ENCODE results near the gene TIGAR.

The TIGAR gene

DNA sequence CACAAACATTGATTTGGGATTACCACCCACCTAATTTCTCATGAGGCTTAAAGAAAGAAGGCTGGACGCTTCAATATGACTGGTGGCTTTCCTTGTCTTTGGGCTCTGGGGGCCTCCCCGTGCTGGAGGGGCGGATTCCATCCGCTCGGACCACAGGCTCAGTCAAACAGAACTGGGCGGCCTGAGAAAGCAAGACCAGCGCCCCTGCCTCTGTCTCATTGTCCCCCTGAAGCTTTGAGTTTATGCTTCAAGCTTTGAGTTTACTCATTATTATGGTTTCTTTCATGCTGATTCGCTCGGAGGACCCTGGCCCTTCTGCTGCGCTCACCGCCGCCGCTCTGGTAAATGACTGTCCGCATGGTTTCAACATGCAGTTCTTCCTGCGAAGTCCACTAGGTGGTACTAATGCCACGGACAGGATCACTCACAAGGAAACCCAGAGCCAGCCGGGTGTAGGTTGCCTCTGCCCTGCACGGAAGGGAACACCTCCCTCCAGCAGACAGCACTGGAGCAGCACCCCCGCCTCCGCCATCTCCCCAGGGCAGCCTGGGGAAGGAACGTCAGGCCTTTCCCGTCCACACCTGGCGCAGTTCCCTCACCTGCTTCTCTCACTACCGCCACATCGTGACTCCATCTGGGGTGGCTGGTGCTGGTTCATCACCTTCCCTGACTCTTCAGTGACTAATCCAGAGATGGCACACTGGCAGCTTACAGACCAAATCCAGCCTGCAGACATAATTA lies 13.2 kb upstream of the TIGAR start:
- DNase-seq (ENCODE audit: low spot score): peak; percentile 78

DNA sequence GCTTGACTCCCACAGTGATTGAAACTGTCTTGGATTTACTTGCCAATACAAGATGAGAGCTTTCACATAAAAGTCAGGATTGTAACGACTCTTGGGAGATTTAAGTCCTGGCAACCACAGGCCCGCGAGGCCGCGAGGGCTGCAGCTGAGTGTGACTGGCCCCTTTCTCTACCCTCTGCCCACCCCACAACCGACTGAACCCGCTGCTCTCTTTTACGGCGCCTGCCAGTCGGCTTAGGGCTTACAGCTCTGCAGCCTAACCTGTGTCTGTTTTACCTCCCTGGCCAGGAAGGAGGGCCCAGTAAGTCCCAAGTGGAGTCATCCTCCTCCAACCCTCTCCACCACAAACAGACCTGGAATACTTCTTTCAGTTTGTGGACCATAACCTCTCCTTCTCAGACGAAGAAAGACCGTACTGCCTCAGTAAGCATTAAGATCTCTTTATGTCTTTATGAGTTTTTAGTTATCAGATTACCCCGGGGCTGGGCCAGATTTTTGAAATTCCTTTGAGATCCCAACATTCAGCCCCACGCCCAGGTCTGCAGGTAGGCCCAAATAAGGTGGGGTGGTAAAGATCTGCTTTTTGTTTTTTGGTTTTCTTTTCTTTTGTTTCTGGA lies 12.6 kb upstream of the TIGAR start:
- DNase-seq (ENCODE audit: low spot score): no peak

DNA sequence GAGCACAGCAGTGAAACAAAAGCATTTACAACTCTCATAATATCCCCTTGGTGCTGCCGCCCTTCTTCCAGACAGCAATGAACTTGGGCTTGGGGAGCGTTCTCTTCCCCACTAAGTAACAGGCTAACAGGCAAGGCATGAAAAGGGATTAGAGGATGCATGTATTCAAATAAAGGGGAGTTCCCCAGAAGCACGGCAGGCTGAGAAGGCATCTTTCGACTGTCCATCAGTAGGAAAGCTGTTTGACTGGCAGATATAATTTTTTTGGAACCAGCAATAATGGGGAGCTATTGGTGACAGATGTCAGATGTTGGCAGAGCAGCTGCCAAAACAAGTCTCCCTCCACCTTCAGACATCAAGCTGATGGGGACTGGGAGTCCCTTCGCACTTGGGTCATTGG lies 9.2 kb upstream of the TIGAR start:
- no peak for DNase-seq (ENCODE audit: low spot score)

DNA sequence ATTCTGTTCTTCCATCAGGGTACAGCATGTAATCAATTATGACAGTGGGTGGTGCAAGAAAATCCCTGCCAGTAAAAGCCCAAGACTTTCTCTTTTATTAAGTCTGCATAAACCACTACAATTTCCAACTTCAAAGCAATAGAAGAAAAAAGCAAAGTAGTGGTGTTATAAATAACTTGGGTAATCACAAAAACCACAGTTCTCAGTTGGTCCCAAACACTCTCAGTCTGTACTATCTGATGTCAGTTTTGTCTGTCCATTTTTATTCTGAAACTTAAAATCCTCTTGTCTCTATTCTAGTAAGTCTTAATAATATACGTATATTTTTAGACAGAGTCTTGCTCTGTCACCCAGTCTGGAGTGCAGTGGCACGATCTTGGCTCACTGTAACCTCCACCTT lies 8.8 kb upstream of the TIGAR start:
- DNase-seq (ENCODE audit: low spot score): no peak

DNA sequence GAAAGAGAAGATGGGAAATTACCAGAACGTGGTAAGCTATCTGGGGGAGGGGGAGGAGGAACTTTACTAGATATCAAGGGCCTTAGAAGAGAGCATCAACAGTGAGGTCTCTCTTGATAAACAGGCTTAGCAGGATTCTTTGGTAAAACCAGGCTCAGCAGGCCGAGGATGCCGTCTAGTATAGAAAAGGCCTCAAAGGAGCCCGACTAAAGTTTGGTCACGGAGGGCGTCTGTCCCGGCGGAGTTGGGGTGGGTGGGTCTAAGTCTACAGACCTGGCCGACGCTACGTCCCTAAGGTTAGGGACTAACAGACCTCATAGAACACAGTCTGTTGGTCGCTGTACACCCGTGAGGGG lies 538 bp upstream of the TIGAR start:
- DNase-seq (ENCODE audit: low spot score): no peak

DNA sequence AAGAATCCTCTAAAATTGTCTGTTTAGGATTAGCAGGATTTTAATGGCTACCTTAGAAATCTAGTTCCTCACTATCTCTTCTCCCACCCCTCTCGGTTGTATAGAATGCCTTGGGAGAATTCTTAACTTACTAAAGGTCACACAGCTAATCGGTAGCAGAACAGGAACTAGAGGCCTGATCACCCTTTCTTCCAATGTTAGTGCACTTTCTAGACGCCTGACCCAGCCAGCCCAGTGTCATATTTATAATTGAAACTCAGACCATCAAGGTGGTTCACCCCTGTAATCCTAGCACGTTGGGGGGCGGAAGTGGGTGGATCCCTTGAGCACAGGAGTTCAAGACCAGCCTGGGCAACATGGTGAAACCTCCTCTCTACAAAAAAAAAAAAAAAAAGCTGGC lies 1.7 kb downstream of the TIGAR start:
- no peak for DNase-seq (ENCODE audit: low spot score)

DNA sequence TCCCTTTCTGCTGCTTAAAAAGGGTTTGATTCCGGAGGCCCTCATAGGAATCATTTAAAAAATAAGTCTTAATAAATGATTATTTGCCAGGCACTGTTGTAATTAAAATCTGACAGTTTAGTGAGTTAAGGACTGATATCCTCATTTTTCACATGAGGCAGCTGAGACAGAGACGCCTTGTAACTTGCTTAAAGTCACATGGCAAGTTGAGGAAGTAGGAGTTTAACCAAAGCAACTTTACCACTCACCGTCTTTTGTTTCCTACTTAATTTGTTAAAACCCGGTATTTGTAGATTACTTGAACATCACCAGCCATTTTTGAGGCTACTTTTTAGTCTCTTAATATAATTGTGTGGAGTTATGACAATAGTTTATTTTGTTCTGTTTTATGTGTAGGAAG lies 2.4 kb downstream of the TIGAR start:
- no peak for DNase-seq (ENCODE audit: low spot score)

DNA sequence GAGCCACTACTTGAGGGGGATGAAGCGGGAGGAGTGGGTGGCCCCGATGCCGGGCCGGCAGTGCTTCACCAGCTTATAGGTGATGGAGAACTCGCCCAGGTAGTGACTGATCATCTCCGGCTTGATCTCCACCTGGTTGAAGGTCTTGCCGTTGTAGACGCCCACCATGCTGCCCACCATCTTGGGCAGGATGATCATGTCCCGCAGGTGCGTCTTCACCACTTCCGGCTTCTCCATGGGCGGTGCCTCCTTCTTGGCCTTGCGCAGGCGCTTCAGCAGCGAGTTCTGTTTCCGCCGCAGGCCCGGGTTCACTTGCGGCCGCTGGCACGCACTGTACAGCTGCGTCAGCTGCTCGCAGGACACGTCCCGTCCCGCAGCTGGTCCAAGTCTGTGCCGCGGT lies 3.4 kb downstream of the TIGAR start:
- no peak for DNase-seq (ENCODE audit: low spot score)

DNA sequence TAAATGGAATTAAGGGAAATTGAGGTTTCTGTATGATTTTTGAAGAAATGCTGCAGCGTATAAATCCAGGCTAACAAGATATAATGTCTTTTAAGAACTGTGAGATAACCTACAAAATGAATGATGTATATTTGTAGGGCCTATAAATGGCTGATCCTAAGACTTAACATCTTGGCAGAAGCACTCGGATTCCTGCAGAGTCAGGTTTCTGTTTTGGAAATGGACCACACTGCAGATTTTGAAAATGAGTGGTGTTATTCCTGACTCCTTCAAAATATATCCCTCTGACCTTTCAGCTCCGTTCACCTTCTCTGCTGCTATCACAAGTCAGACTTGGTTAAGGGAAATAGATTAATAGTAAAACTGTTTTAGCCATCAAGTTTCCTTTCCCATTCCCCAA lies 5.0 kb downstream of the TIGAR start:
- no peak for DNase-seq (ENCODE audit: low spot score)

DNA sequence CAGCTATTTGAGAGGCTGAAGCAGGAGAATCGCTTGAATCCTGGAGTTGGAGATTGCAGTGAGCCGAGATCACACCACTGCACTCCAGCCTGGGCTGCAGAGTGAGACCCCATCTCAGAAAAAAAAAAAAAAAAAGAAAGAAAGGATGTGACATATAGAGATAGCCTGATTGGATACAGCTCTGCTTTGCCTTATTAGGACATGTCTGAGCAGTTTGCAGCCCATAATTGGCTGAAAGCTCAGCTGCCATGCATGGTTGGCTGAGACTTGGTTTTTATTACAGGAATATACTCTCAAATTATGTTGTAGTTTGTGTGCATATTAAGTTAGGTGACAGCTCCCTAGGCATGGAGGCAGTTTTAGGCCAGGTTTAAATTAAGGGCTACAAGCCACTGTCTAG lies 6.3 kb downstream of the TIGAR start:
- DNase-seq (ENCODE audit: low spot score): no peak

DNA sequence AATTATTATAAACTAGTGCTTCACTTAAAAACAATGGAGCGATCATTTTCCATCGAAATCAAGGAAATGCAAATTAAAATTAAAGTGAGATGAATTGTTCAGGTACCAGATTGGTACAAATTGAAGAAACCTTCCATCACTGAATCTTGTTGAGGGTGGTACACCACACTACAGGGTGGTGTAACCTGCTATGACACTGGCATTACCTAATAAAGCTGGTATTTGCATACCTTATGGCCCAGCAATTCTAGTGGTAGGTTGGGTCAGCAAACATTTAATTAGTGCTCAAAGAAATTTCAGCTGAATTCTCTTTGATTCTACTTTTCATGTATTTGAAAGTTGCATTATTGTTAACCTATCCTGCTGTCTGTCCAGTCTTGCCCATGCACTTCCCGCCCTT lies 9.2 kb downstream of the TIGAR start:
- no peak for DNase-seq (ENCODE audit: low spot score)

DNA sequence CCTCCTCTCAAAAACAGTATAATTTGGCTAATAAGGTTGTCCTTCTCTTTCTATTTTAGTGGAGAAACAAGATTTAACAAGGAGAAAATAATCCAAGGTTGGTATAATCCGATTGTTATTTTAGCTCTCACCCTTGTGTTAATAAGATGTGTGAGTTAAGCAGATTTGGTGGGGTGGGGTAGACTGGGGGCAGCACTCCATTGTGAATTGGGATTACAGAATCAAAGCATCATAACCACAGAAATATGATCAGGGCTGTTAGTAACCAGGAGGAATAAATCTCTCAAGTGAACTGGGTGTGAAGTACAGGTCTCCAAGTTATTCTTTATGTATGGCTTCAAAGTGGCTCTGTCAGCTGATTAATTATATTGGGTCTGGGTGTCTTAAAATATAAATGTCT lies 10.2 kb downstream of the TIGAR start:
- no peak for DNase-seq (ENCODE audit: low spot score)

DNA sequence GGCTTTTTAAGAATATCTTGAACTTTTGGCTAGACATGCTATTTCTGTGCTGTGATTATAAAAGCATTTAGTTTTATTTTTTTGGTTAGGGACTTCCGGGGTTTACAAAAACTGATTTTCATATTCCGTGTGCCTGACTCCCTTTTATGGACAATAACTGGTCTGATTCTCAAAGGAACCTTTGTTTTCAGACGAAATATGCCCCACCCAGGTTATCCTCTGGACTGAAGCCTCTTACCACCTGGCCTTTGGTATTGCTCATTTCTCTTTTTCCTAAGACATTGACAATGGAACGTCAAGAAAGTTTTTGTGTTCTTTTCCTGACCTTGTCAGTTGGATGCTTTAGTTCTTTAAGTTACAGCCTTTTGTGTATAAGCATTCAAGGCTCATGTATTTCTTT lies 10.8 kb downstream of the TIGAR start:
- DNase-seq (ENCODE audit: low spot score): no peak

DNA sequence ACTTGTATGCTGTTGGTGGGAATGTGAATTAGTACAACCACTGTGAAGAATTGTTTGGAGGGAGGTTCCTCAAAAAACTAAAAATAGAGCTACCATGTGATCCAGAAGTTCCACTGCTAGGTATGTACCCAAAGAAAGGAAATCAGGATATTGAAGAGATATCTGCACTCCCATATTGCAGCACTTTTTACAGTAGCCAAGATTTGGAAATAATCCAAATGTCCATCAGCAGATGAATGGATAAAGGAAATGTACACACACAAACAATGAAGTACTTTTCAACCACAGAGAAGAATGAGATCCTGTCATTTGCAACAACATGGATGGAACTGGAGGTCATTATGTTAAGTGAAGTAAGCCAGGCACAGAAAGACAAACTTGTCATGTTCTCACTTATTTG lies 25.9 kb downstream of the TIGAR start:
- no peak for DNase-seq (ENCODE audit: low spot score)

DNA sequence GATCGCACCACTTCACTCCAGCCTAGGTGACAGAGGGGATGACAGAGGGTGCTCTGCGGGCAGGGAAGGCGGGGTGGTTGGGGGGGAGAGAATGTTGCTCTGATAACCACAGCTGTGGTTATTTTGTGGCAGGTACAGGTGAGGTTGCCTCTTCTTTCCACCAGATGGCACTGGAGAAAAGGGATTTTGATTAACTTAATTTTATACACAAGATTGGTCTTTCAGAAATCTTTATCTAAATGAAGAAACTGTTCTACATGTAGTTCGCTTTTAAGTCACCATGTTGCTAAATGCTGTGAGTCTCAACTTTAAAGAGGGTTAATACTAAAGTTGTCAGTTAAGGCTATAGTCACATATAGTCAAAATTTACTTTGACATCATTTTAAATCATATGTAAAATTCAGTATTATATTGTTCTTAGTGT lies 32.8 kb downstream of the TIGAR start:
- no peak for DNase-seq (ENCODE audit: low spot score)

DNA sequence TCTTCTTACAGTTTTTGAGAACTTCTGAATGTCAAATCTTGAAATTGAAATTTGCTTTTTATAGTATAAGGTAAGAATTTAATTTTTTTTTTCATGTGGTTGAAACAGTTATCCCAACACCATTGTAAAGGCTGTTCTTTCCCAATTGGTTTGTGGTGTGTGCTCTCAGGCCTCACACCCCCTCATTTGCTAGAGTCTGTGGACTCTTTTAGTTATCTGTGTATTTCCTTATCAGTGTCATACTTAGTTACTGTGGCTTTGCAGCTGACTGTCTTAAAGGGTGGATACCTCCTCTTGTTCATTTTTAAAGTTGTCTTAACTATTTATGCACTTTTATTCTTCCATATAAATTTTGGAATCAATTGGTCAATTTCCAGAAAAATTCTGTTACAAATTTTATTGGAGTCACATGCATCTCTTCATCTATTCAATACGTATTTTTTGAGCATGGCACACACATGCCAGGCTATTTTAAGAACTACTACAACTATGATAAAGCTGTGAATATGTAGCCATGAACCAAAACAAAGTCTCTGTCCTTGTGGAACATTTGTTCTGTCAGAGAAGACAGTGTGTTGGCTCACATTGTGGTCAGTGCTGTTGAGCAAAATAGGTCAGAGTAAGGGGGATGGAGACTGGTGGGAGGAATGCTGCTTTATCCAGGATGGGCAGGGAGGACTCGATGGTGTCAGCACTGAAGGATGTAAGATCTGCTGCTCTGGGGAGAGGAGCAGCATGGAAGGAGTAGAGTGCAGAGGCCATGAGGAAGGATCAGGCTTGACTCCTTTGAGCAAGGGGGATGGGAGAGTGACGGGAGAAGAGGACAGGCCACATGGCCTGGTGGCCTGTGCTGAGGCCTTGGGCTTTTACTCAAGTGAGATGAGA lies 34.4 kb downstream of the TIGAR start:
- DNase-seq (ENCODE audit: low spot score): no peak

DNA sequence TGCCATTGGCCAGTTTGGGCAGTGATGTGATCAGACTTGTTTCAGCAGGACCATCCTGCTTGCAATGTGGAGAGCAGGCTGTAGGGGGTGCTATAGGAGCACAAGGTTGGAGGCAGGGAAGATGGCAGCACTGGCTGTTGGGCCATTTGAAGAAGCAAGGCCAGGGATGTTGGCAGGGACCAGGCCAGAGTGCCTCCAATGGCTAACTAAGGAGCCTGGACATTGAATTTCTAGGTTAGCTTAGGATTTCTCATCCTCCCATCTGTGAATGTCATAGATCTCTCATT lies 35.0 kb downstream of the TIGAR start:
- no peak for DNase-seq (ENCODE audit: low spot score)

DNA sequence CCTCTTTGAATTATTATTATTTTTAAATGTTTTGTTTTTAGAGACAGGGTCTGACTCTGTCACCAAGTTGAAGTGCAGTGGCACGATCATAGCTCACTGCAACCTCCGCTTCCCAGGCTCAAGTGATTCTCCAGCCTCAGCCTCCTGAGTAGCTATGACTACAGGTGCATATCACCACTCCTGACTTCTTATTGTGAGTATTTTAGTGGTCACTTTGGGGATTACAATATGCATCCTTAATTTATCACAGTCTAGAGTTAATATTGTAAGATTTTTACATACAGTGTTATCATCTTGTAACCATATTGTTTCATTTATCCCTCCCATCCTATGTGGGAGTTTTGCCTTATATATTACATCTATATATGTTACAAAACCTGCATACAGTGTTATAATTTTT lies 45.1 kb downstream of the TIGAR start:
- DNase-seq (ENCODE audit: low spot score): no peak

DNA sequence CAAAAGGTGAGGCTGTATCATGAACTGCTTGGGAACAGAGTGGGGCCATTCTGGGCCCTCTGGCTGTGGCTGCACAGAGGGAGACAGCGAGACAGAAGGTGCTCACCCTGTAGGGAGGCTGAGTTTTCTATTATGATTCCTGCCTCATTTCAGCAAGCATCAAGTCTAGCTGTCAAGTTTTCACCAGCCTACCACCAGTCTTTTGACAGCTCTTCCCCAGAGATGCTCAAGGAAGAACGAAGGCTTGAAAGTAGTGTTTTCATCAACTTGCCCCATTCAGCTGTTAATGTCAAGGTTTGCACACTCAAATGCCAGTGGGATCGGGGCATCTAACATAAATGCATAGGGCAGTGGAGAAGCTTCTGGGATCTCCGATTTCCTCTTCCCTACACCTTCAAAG lies 48.5 kb downstream of the TIGAR start:
- no peak for DNase-seq (ENCODE audit: low spot score)

DNA sequence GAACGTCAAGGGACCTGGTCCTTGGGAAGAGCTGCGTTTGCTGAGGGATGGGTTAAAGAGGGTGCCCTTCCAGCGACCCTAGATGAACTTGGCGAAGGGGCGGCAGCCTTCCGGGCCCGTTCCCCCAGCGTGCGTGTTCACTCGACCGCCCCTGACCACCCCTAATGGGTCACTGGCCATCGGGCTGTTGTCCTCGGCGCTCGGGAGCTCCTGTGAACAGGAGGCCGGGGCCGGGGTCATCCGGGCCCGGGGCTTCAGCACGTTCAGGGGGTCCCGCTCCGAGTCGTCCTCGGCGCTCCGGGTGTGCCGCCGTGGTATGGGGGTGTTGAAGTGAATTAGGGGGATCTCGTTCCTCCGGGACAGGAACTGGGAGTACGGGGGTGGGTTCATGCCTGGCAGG lies 49.3 kb downstream of the TIGAR start:
- no peak for DNase-seq (ENCODE audit: low spot score)

DNA sequence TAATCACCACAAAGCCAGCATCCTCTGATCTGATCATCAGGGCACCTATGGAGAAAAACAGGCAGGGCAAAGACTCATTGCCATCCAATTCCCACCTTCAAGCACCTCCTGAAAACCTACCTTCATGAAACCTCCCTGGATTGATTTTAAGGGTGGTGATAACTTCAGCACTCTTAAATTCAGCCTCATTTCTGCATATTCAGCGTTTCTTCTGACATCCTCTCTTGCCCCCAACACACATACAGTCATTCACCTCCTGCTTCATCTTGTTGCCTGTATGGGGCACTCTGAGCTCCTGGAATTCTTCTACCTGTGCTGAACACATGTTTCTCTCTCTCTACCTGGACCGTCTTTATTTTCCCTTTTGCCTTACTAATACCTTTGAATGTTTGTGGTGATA lies 51.6 kb downstream of the TIGAR start:
- no peak for DNase-seq (ENCODE audit: low spot score)

DNA sequence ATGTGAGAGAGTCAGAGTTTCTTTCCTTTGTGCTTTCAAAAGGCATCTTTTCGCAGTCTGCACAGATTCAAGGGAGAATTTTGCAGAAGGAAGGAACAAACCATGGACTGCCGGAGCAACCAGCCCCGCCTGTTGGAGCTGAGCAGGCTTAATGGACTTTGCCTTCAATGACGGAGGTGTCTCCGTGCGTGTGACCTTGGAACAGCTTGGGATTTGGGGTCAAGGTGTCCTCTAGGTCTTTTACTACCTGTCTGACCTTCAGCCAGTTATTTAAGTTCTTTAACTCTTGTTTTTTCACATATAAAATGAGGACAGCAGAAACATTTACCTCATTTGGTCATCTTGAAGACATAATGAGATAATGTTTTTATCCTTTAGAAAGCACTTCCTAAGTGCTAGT lies 54.4 kb downstream of the TIGAR start:
- DNase-seq (ENCODE audit: low spot score): no peak

DNA sequence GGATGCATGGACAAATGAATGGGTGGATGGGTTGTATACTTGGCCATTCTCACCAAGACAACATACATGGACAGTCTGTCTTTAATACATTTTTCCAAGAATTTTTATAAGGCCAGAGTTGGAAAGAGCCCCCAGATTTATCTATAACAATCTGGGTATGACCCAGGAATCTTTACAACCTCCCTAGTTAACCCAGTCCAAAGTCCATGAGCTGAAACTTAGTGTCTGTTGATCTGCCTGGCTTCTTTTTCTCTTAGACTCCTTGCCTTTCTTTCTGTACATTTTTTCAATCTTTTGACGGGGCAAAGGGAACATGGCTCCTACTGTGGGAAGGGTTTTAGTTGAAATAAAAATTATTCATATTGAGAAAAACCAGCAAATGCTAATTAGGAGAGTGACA lies 57.8 kb downstream of the TIGAR start:
- no peak for DNase-seq (ENCODE audit: low spot score)

DNA sequence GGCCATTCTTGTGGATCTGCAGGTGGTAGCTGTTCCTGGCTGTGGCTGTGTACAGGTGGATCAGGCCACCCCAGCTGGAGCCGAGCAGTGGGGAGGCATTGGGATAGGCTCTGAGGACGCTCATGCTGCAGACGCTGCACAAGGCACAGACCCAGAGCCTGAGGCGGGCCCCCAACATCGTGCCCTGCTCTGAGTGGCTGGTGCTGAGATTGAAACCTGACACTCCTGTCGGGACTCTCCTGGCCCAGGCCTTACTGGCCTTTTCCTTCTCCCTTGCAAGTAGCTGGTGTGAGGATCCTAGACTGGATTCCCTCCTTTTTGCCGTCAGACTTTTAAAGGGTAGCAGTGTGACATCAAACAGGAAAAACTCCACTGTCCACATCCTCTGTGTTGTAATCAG lies 58.4 kb downstream of the TIGAR start, which contains the start of gene FGF23:
TSS of gene FGF23 (minus strand) at position 308 of the 400 bp plus-strand sequence. CDS start at position 178, 130 bp downstream.
- peak; percentile 43 for DNase-seq (ENCODE audit: low spot score)

Measured in AG08396 (cell line).